Activated T-cell treated with anti-CD3 and anti-CD28 coated beads, Interleukin-2, amount 50 U/mL, for 4 hours (primary cell): Measurements from ENCODE around the gene HPCAL1. TPM values are rescaled to one million over a fixed set of nuclear protein-coding genes. Genes with fewer than 3 reads are reported as not detected.

Experiments used
- ATAC-seq, 2 donors: fragments of 200-7000 bp; cut with Tn5 transposase; one replicate each; pipeline ENCODE4 v1.10.0; 2021
- DNase-seq: peaks from one replicate; pipeline ENCODE4 v3.0.0-alpha.2; 2020
- H3K27me3 Mint-ChIP-seq: one replicate; pipeline ENCODE4 v1.8.0; 2021; ENCODE audit warnings: low read depth, mixed read lengths
- H3K36me3 Mint-ChIP-seq: one replicate; pipeline ENCODE4 v1.8.0; 2022; ENCODE audit warnings: mixed read lengths; ENCODE audit not compliant: insufficient read depth
- H3K4me1 Mint-ChIP-seq: one replicate; pipeline ENCODE4 v1.8.0; 2021; ENCODE audit warnings: low read depth, mixed read lengths
- H3K4me3 Mint-ChIP-seq: one replicate; pipeline ENCODE4 v1.8.0; 2021; ENCODE audit warnings: mild to moderate bottlenecking, moderate library complexity, mixed read lengths
- H3K9me3 Mint-ChIP-seq: one replicate; pipeline ENCODE4 v1.8.0; 2021; ENCODE audit warnings: mixed read lengths
- total RNA-seq, 3 donors: library from RNA; stranded (reverse); gene quantifications; one replicate each; pipeline ENCODE4 v1.2.1, GENCODE V29; 2021

HPCAL1 gene
- total RNA-seq, 3 donors from 2014 or later, result 40.8 to 44.7 (median 43.3) TPM

GRCh38 chr2:10333247-10333613, 30.5 kb downstream of the HPCAL1 start:
- H3K4me1 Mint-ChIP-seq, result peaks cover 66% of the 10 kb centered on the region
- no peaks in the 10 kb centered on the region for H3K27me3 Mint-ChIP-seq
- peaks cover 6% of the 10 kb centered on the region for H3K9me3 Mint-ChIP-seq
- H3K36me3 Mint-ChIP-seq, result peaks cover 13% of the 10 kb centered on the region
- H3K4me3 Mint-ChIP-seq, result peak overlapping the region; percentile 82
- no peak for ATAC-seq
- DNase-seq, result no peak

- no peak for ATAC-seq
- Mint-ChIP-seq H3K9me3 (peaks cover 6% of the 10 kb centered on the region), H3K4me3 (no peak overlapping the region), H3K36me3 (peaks cover 20% of the 10 kb centered on the region), H3K4me1 (peaks cover 66% of the 10 kb centered on the region), H3K27me3 (no peaks in the 10 kb centered on the region)
- DNase-seq, result no peak
These were observed 31.3 kb downstream of the HPCAL1 start for GRCh38 chr2:10333966-10334365.

- no peak for DNase-seq
- Mint-ChIP-seq H3K4me1 (peaks cover 62% of the 10 kb centered on the region), H3K27me3 (no peaks in the 10 kb centered on the region), H3K36me3 (peaks cover 20% of the 10 kb centered on the region), H3K4me3 (no peak overlapping the region), H3K9me3 (peaks cover 6% of the 10 kb centered on the region)
- ATAC-seq, result no peak
These were observed 32.5 kb downstream of the HPCAL1 start for GRCh38 chr2:10335046-10335840.

GRCh38 chr2:10336283-10336682, 33.6 kb downstream of the HPCAL1 start:
- H3K27me3 Mint-ChIP-seq, result no peaks in the 10 kb centered on the region
- DNase-seq (no peak), ATAC-seq (no peak)
- peaks cover 60% of the 10 kb centered on the region for H3K4me1 Mint-ChIP-seq
- H3K4me3 Mint-ChIP-seq, result no peak overlapping the region
- H3K36me3 Mint-ChIP-seq, result peaks cover 20% of the 10 kb centered on the region
- H3K9me3 Mint-ChIP-seq, result peaks cover 6% of the 10 kb centered on the region

GRCh38 chr2:10337449-10338269, 35.0 kb downstream of the HPCAL1 start:
- Mint-ChIP-seq H3K9me3 (peaks cover 6% of the 10 kb centered on the region), H3K36me3 (peaks cover 20% of the 10 kb centered on the region), H3K4me1 (peaks cover 51% of the 10 kb centered on the region)

GRCh38 chr2:10338270-10339188, 35.8 kb downstream of the HPCAL1 start:
- H3K36me3 Mint-ChIP-seq, result peaks cover 20% of the 10 kb centered on the region
- H3K9me3 Mint-ChIP-seq, result peaks cover 6% of the 10 kb centered on the region
- no peaks in the 10 kb centered on the region for H3K27me3 Mint-ChIP-seq
- DNase-seq (no peak), ATAC-seq (no peak)
- H3K4me1 Mint-ChIP-seq, result peaks cover 49% of the 10 kb centered on the region
- no peak overlapping the region for H3K4me3 Mint-ChIP-seq

More at GRCh38 chr2:10337449-10338269, 35.0 kb downstream of the HPCAL1 start:
- no peak for ATAC-seq
- DNase-seq, result no peak
- no peaks in the 10 kb centered on the region for H3K27me3 Mint-ChIP-seq
- H3K4me3 Mint-ChIP-seq, result no peak overlapping the region

GRCh38 chr2:10339647-10340592, 37.2 kb downstream of the HPCAL1 start:
- no peaks in the 10 kb centered on the region for H3K27me3 Mint-ChIP-seq
- H3K4me1 Mint-ChIP-seq, result peaks cover 58% of the 10 kb centered on the region
- ATAC-seq (no peak), DNase-seq (no peak)
- H3K36me3 Mint-ChIP-seq, result peaks cover 17% of the 10 kb centered on the region
- H3K9me3 Mint-ChIP-seq, result peaks cover 4% of the 10 kb centered on the region
- no peak overlapping the region for H3K4me3 Mint-ChIP-seq

- Mint-ChIP-seq H3K36me3 (peaks cover 12% of the 10 kb centered on the region), H3K27me3 (no peaks in the 10 kb centered on the region), H3K4me1 (peaks cover 60% of the 10 kb centered on the region), H3K4me3 (no peak overlapping the region), H3K9me3 (no peaks in the 10 kb centered on the region)
- ATAC-seq (no peak), DNase-seq (no peak)
These were observed 37.9 kb downstream of the HPCAL1 start for GRCh38 chr2:10340593-10340975.

GRCh38 chr2:10341193-10341592, 38.5 kb downstream of the HPCAL1 start:
- ATAC-seq, result no peak
- Mint-ChIP-seq H3K27me3 (no peaks in the 10 kb centered on the region), H3K9me3 (no peaks in the 10 kb centered on the region), H3K36me3 (peaks cover 11% of the 10 kb centered on the region), H3K4me3 (no peak overlapping the region), H3K4me1 (peaks cover 65% of the 10 kb centered on the region)
- DNase-seq, result no peak

GRCh38 chr2:10342245-10342951, 39.7 kb downstream of the HPCAL1 start:
- Mint-ChIP-seq H3K4me1 (peaks cover 66% of the 10 kb centered on the region), H3K36me3 (peaks cover 11% of the 10 kb centered on the region), H3K9me3 (no peaks in the 10 kb centered on the region), H3K27me3 (no peaks in the 10 kb centered on the region), H3K4me3 (no peak overlapping the region)
- ATAC-seq (no peak), DNase-seq (no peak)

GRCh38 chr2:10343191-10343590, 40.5 kb downstream of the HPCAL1 start:
- Mint-ChIP-seq H3K9me3 (no peaks in the 10 kb centered on the region), H3K36me3 (peaks cover 7% of the 10 kb centered on the region), H3K4me1 (peaks cover 64% of the 10 kb centered on the region), H3K4me3 (no peak overlapping the region), H3K27me3 (no peaks in the 10 kb centered on the region)
- no peak for DNase-seq
- no peak for ATAC-seq

- Mint-ChIP-seq H3K27me3 (no peaks in the 10 kb centered on the region), H3K4me3 (no peak overlapping the region), H3K36me3 (peaks cover 3% of the 10 kb centered on the region), H3K9me3 (no peaks in the 10 kb centered on the region), H3K4me1 (peaks cover 61% of the 10 kb centered on the region)
- DNase-seq (no peak), ATAC-seq (no peak)
These were observed 41.0 kb downstream of the HPCAL1 start for GRCh38 chr2:10343658-10344057.
